Stimulated activated CD4-positive, alpha-beta T cell treated with anti-CD3 and anti-CD28 coated beads, Interleukin-2, amount 100 ng/mL, for 4 hours (primary cell): ENCODE measurements around the gene CRIP1.

Experiments
- DNase-seq: peaks from one replicate; pipeline ENCODE4 v3.0.0-alpha.2; 2020; ENCODE audit warnings: low read depth

The CRIP1 gene

GRCh38 chr14:105486163-105486973 lies at the start of gene CRIP1:
CRIP1 (plus strand) TSS chr14:105486886; CDS start chr14:105487260, 374 bp downstream.
- DNase-seq, result no peak

GRCh38 chr14:105436891-105437722 lies 49.6 kb upstream of the CRIP1 start:
- DNase-seq, result no peak

- no peak for DNase-seq
These were observed 48.8 kb upstream of the CRIP1 start for GRCh38 chr14:105437723-105438500.

GRCh38 chr14:105439179-105439578 lies 47.5 kb upstream of the CRIP1 start:
- DNase-seq, result no peak

- DNase-seq, result no peak
These were observed 46.8 kb upstream of the CRIP1 start for GRCh38 chr14:105439710-105440553.

GRCh38 chr14:105440554-105440900 lies 46.2 kb upstream of the CRIP1 start:
- no peak for DNase-seq

- DNase-seq, result no peak
These were observed 45.7 kb upstream of the CRIP1 start for GRCh38 chr14:105440992-105441391.

- no peak for DNase-seq
These were observed 44.6 kb upstream of the CRIP1 start for GRCh38 chr14:105442125-105442524.

- no peak for DNase-seq
These were observed 43.9 kb upstream of the CRIP1 start for GRCh38 chr14:105442834-105443233.

GRCh38 chr14:105444859-105445258 lies 41.8 kb upstream of the CRIP1 start:
- no peak for DNase-seq

GRCh38 chr14:105445290-105445689 lies 41.4 kb upstream of the CRIP1 start:
- DNase-seq, result no peak

GRCh38 chr14:105445901-105446845 lies 40.5 kb upstream of the CRIP1 start:
- DNase-seq, result no peak

GRCh38 chr14:105446971-105447370 lies 39.7 kb upstream of the CRIP1 start:
- no peak for DNase-seq

GRCh38 chr14:105447651-105448640 lies 38.7 kb upstream of the CRIP1 start:
- DNase-seq, result no peak

- DNase-seq, result peak; percentile 48
These were observed 38.0 kb upstream of the CRIP1 start for GRCh38 chr14:105448706-105449111.

GRCh38 chr14:105449276-105450122 lies 37.2 kb upstream of the CRIP1 start:
- no peak for DNase-seq

GRCh38 chr14:105450123-105450505 lies 36.6 kb upstream of the CRIP1 start:
- DNase-seq, result no peak
